Gastrocnemius medialis (tissue), 4 donors: Measurements from ENCODE around the gene GPR45.

Experiments
- POLR2A ChIP-seq, 2 donors: fragments of 450-650 bp; IDR thresholded peaks; one replicate each; pipeline ENCODE4 v1.6.1; 2017; ENCODE audit warnings: antibody characterized with exemption in 2 of 2, mild to moderate bottlenecking in 2 of 2, moderate library complexity in 2 of 2
- TF ChIP-seq, protein P1 (sequence below), 5 experiments: fragments of 450-650 bp in 3 of 5; fragments of 200-600 bp in 2 of 5; sonication (generic) in 2 of 5; IDR thresholded peaks in 4 of 5; conservative IDR thresholded peaks in 1 of 5; 1 replicate in 4 of 5; 2 replicates in 1 of 5; pipeline ENCODE4 v1.5.1; 2016 to 2019; ENCODE audit warnings: antibody characterized with exemption in 5 of 5, mild to moderate bottlenecking in 3 of 5, moderate library complexity in 3 of 5

DNA sequence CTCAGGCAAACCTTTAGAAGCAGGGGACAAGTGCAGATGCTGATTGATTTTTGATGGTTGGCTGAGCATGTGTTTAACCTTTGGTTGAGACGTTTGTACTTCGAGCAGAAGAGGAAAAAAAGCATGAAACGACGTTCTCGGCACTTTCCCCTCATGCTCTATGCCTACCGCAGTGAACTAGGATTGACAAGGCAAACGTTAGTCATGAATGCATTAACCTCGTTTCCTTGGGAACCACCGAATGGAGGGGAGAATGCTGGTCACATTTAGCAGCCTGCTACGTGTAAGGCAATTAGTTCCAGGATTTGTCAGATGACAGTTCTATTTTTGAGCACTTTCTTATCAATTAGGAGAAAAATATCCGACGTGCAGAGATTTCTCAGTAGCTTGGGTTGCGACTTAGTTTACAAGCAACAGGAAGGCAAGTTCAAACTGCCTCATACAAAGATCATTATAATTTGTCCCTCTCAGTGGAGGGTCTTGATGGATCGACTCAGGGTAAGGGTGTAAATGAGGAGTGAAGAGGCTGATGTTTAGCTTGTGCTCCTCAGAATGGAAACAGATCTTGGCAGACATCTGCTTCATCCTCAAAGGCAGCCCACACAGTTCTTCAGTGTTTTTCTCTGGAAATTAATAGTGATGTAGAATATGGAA lies 47.4 kb upstream of the GPR45 start:
- TF ChIP-seq, protein P1, sequence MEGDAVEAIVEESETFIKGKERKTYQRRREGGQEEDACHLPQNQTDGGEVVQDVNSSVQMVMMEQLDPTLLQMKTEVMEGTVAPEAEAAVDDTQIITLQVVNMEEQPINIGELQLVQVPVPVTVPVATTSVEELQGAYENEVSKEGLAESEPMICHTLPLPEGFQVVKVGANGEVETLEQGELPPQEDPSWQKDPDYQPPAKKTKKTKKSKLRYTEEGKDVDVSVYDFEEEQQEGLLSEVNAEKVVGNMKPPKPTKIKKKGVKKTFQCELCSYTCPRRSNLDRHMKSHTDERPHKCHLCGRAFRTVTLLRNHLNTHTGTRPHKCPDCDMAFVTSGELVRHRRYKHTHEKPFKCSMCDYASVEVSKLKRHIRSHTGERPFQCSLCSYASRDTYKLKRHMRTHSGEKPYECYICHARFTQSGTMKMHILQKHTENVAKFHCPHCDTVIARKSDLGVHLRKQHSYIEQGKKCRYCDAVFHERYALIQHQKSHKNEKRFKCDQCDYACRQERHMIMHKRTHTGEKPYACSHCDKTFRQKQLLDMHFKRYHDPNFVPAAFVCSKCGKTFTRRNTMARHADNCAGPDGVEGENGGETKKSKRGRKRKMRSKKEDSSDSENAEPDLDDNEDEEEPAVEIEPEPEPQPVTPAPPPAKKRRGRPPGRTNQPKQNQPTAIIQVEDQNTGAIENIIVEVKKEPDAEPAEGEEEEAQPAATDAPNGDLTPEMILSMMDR (IDR thresholded peaks at IDR 0.05 in 4 of 5, conservative IDR thresholded peaks at IDR 0.05 in 1 of 5) = no peak
- no peak for TF ChIP-seq POLR2A (IDR thresholded peaks at IDR 0.05)
